Measurements from ENCODE around the gene LRRC36. TPM values are rescaled to one million over a fixed set of nuclear protein-coding genes. Genes with fewer than 3 reads are reported as not detected.
A peak's percentile ranks its signal among the peaks of the same experiment; 100 is the strongest.

LRRC36 gene
- total RNA-seq, 1 donor from 2014 or later = 0.54 TPM

DNA sequence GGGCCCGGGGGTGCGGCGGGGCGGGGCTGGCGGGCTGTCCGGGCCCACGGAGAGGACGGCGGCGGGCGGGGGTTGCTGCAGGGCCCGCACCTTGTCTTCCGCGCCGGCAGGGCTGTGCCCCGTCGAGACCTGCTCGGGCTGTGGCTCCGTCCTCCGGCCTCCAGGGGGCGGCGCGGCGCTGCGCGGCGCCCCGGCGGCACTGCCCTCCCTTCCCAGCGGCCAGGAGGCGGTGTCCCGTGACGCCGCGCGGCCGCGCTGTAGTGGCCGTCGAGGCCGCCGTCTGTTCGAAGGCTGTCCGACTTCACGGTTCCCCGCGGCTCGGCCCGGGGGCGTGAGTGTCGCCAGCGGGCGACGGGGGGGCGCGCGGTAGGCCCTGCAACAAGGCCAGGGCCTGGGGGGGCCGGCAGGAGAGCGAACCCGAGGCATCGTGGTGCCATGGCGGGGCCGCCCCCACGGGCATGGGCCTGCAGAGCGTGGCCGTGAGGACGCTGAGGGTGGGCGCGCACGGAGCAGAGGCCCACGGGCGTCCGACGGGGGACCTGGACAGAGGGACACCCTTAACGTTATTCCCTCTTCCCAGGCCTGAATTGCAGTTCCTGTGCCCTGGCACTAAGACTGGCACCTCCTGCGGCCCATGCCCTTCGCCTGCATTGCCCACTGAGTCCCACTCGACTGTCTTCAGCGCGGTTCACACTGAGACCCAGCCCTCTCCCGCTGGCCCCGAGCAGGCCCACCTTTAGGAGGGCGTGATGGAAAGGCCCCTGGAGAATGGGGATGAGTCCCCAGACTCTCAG lies 47.1 kb upstream of the LRRC36 start, which contains the start of gene PLEKHG4:
PLEKHG4 (plus strand) TSS at position 237 of the 794 bp plus-strand sequence; CDS start at position 750, 513 bp downstream.
- no peaks in the 10 kb centered on the region for H3K36me3 ChIP-seq (ENCODE audit: control insufficient read depth, insufficient read depth, low read length)
- no peak for DNase-seq (ENCODE audit: low read depth)
- peak within 1 kb of the TSS; percentile 49 for H3K4me3 ChIP-seq (ENCODE audit: low read depth, low read length)
- TF ChIP-seq, protein P1, sequence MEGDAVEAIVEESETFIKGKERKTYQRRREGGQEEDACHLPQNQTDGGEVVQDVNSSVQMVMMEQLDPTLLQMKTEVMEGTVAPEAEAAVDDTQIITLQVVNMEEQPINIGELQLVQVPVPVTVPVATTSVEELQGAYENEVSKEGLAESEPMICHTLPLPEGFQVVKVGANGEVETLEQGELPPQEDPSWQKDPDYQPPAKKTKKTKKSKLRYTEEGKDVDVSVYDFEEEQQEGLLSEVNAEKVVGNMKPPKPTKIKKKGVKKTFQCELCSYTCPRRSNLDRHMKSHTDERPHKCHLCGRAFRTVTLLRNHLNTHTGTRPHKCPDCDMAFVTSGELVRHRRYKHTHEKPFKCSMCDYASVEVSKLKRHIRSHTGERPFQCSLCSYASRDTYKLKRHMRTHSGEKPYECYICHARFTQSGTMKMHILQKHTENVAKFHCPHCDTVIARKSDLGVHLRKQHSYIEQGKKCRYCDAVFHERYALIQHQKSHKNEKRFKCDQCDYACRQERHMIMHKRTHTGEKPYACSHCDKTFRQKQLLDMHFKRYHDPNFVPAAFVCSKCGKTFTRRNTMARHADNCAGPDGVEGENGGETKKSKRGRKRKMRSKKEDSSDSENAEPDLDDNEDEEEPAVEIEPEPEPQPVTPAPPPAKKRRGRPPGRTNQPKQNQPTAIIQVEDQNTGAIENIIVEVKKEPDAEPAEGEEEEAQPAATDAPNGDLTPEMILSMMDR (IDR thresholded peaks at IDR 0.05; ENCODE audit: insufficient read depth, low read length, poor library complexity, severe bottlenecking) = no peak
- H3K27me3 ChIP-seq (ENCODE audit: control insufficient read depth, insufficient read depth, low read length) = no peaks in the 10 kb centered on the region

DNA sequence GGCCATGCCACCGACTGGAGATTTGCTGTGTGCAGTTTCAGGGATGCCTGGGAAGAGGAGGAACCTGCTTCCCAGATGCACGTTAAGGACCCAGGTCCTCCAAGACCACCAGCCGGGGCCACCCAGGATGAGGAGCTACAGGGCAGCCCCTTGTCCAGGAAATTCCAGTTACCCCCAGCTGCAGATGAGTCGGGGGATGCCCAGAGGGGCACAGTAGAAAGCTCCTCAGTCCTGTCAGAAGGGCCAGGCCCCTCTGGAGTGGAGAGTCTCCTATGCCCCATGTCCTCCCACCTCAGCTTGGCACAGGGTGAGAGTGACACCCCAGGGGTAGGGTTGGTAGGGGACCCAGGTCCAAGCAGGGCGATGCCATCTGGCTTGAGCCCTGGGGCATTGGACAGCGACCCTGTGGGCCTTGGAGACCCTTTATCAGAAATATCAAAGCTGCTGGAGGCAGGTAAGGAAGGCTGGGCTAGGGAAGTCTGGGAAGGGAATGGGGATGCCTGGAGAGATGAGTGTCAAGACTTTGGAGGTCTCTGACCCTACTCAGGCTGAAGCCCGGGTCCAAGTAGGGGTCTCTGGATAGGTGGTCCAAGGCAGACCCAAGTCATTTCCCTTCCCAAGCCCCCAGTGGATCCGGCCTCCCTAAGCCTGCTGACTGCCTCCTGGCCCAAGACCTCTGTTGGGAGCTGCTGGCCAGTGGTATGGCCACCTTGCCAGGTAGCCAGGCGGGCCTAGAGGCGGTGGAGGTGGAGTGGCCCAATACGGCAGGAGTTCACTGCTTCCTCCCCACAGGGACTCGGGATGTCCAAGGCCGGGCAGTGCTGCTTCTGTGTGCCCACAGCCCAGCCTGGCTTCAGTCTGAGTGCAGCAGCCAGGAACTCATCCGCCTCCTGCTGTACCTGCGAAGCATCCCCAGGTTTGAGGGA lies 46.3 kb upstream of the LRRC36 start:
- H3K27me3 ChIP-seq (ENCODE audit: control insufficient read depth, insufficient read depth, low read length) = no peaks in the 10 kb centered on the region
- H3K4me3 ChIP-seq (ENCODE audit: low read depth, low read length) = no peak overlapping the region
- no peaks in the 10 kb centered on the region for H3K36me3 ChIP-seq (ENCODE audit: control insufficient read depth, insufficient read depth, low read length)
- TF ChIP-seq, protein P1 (IDR thresholded peaks at IDR 0.05; ENCODE audit: insufficient read depth, low read length, poor library complexity, severe bottlenecking) = no peak
- DNase-seq (ENCODE audit: low read depth) = no peak

DNA sequence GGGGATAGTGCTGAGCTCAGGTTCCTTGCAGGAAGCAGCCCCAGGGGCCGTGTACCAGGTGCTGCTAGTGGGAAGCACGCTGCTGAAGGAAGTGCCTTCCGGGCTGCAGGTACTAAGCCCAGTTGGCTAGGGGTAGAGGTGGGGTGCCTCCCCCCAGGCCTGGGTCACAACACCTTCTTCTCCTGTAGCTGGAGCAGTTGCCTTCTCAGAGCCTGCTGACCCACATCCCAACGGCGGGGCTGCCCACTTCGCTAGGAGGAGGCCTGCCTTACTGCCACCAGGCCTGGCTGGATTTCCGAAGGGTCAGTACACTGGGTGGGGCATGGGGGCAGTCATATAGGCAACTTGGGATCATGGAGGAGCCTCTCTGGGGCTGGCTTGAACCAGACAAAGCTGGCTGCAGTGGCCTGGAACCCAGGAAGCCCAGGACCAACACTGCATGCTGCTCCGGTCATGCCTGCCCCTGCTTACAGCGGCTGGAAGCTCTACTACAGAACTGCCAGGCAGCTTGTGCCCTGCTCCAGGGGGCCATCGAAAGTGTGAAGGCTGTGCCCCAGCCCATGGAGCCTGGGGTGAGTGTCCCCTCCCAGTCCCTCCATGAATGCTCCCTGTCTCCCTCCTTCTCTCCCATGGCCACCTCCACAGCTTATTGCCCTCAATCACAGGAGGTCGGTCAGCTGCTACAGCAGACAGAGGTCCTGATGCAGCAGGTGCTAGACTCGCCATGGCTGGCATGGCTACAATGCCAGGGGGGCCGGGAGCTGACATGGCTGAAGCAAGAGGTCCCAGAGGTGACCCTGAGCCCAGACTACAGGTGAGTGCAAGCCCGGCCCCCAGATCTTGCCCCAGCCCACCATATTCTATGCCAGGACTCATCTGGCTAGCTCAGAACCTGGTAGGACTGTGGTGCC lies 44.8 kb upstream of the LRRC36 start:
- TF ChIP-seq, protein P1 (IDR thresholded peaks at IDR 0.05; ENCODE audit: insufficient read depth, low read length, poor library complexity, severe bottlenecking) = no peak
- no peak overlapping the region for H3K4me3 ChIP-seq (ENCODE audit: low read depth, low read length)
- no peaks in the 10 kb centered on the region for H3K27me3 ChIP-seq (ENCODE audit: control insufficient read depth, insufficient read depth, low read length)
- H3K36me3 ChIP-seq (ENCODE audit: control insufficient read depth, insufficient read depth, low read length) = no peaks in the 10 kb centered on the region
- DNase-seq (ENCODE audit: low read depth) = no peak

DNA sequence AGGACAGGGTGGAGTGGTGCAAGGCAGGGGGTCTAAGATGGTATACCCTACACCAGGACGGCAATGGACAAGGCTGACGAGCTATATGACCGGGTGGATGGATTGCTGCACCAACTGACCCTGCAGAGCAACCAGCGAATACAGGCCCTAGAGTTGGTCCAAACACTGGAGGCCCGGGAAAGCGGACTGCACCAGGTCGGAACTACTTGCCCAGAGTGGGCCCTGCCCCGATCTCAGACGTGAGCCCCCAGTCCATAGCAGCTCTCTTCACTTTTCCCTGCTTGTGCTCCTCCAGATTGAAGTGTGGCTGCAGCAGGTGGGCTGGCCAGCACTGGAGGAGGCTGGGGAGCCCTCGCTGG lies 44.2 kb upstream of the LRRC36 start:
- H3K36me3 ChIP-seq (ENCODE audit: control insufficient read depth, insufficient read depth, low read length) = no peaks in the 10 kb centered on the region
- H3K27me3 ChIP-seq (ENCODE audit: control insufficient read depth, insufficient read depth, low read length) = no peaks in the 10 kb centered on the region
- TF ChIP-seq, protein P1 (IDR thresholded peaks at IDR 0.05; ENCODE audit: insufficient read depth, low read length, poor library complexity, severe bottlenecking) = no peak
- DNase-seq (ENCODE audit: low read depth) = no peak
- H3K4me3 ChIP-seq (ENCODE audit: low read depth, low read length) = no peak overlapping the region

DNA sequence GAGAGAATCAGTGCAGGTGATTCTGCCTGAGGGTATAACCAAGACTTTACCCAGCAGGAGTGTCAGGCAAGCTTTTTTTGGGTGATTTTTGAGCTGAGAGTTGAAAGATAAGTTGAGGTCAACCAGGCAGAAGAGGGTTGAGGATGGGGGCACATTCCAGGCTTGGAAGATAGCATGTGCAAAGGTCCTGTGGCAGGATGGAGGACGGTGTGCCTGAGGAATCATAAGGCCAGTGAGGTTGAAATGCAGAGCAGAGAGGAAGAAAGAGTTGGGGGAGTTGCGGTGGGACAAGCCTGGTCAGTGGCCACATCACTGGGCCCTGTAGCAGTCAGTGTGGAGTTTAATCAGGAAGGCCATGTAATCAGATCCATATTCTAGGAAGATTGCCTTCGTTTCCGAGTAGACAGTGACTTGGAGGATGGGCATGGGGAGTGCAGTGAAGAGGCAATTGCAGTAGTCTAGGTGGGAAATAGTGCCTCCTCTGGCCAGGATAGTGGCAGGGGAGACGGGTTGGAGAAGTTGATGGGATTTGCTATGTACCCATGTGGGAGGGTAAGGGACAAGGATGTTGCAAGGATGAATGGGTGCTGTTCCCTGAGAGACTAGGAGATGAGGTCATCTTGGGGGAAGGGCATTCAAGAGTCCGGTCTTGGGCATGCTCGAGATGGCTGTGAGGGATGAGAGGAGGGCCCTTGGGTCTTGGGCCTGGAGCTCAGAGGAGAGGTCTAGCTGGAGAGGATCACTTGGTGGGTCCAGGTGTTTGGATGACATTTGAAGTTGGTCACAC lies 43.4 kb upstream of the LRRC36 start:
- H3K4me3 ChIP-seq (ENCODE audit: low read depth, low read length) = no peak overlapping the region
- no peaks in the 10 kb centered on the region for H3K27me3 ChIP-seq (ENCODE audit: control insufficient read depth, insufficient read depth, low read length)
- H3K36me3 ChIP-seq (ENCODE audit: control insufficient read depth, insufficient read depth, low read length) = no peaks in the 10 kb centered on the region
- DNase-seq (ENCODE audit: low read depth) = no peak
- TF ChIP-seq, protein P1 (IDR thresholded peaks at IDR 0.05; ENCODE audit: insufficient read depth, low read length, poor library complexity, severe bottlenecking) = no peak

Data from kidney epithelial cell (primary cell).